Right cardiac atrium (tissue), 5 donors: ENCODE measurements around the gene KCNIP1. TPM values are rescaled to one million over a fixed set of nuclear protein-coding genes. Genes with fewer than 3 reads are reported as not detected.
"Not testable (repeated sequence)": the region's sequence is repeated elsewhere in the genome, so short reads cannot be mapped to it uniquely, and the experiment has no call there.

Source experiments
- ATAC-seq, 2 donors: fragments of 200-7000 bp; cut with Tn5 transposase; one replicate each; pipeline versions ENCODE4 v1.8.0 to v1.9.1; 2020; ENCODE audit warnings: moderate library complexity in 2 of 2, mild to moderate bottlenecking in 1 of 2
- DNase-seq, 3 donors: peaks; one replicate each; pipeline ENCODE4 v3.0.0-alpha.2; 2020
- H3K27ac ChIP-seq: one replicate; pipeline ENCODE4 v1.5.1; 2013; ENCODE audit warnings: mild to moderate bottlenecking, low read length, control low read depth, moderate library complexity
- H3K27me3 ChIP-seq: one replicate; pipeline ENCODE4 v1.6.1; 2013; ENCODE audit not compliant: control insufficient read depth, insufficient read depth
- H3K4me1 ChIP-seq: one replicate; pipeline ENCODE4 v1.6.1; 2013; ENCODE audit warnings: low read length; ENCODE audit not compliant: control insufficient read depth, insufficient read depth
- H3K4me3 ChIP-seq: one replicate; pipeline ENCODE4 v1.5.1; 2013; ENCODE audit warnings: low read length, control low read depth
- H3K9me3 ChIP-seq: one replicate; pipeline ENCODE4 v1.6.1; 2013; ENCODE audit warnings: low read length; ENCODE audit not compliant: control insufficient read depth
- WGBS: extraction: QIAGEN DNeasy Blood & Tissue Kit; methylation state at CpG from one replicate; pipeline ENCODE4 v1.1.7; 2013; 5-methylcytosine and 5-hydroxymethylcytosine counted together
- intact Hi-C, 4 donors: fragments of 100-400 bp; cut with DNase I; formaldehyde crosslinking; loops; one replicate each; pipeline versions ENCODE4 v1.11.0 to v1.14.0; 2022 to 2023
- polyA plus RNA-seq: library from polyadenylated mRNA; stranded (reverse); fragments of 200-250 nt; gene quantifications from one replicate; pipeline ENCODE4 v1.2.3, GENCODE V29; 2013
- total RNA-seq, 4 donors: library from RNA; stranded (reverse); fragmentation: NEBNext Ultra II Directional; extraction: Animal tissue kit (Norgen Biotek cat#: 25700); gene quantifications; one replicate each; pipeline ENCODE4 v1.2.1, GENCODE V29; 2021
- donor health status: healthy with polysubstance abuse.
- donor health status: DM: no; HTN: yes; CAD: no.
- donor health status: DM: no; HTN: no; CAD: no.
- donor health status: DM: no; HTN: yes; CAD: no; lungs with severe emphysema.
- donor health status: DM: yes; HTN: yes; CAD: no.

Gene KCNIP1
- total and polyA plus RNA-seq, 5 donors, result 0.11 TPM; not detected in 4

DNA sequence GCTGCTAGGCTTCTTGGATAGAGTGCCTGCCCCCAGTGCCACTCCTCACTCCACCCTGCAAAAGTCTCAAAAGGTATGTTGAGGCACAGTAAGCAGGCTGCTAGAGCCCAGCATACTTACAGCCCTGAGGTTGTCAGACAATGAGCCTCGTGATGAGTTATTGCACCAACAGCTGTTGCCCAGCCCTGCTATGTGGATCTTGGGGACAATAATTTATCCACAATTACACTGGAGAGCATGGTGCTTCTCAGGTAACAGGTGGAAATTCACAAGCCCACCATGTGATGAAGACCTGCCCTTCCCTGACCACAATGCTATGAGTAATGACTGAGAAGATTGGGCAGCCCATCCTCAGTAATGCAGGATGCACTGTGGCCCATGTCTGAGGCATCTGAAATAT, 36.5 kb downstream of the KCNIP1 start:
- DNase-seq, result no peak
- Histone ChIP-seq H3K9me3 (no peaks in the 10 kb centered on the region), H3K27me3 (no peaks in the 10 kb centered on the region), H3K4me3 (no peak overlapping the region), H3K4me1 (no peaks in the 10 kb centered on the region), H3K27ac (no peak overlapping the region)
- 85% methylated on average over 1 of the region's 1 CpG for WGBS
- ATAC-seq, result no peak
- intact Hi-C loops, result no loop called here

GRCh38 chr5:170541146-170541769, 37.4 kb downstream of the KCNIP1 start:
- ATAC-seq, result no peak
- no peak overlapping the region for H3K4me3 ChIP-seq
- no peaks in the 10 kb centered on the region for H3K4me1 ChIP-seq
- no peaks in the 10 kb centered on the region for H3K9me3 ChIP-seq
- DNase-seq, result no peak
- H3K27me3 ChIP-seq, result no peaks in the 10 kb centered on the region
- no peak overlapping the region for H3K27ac ChIP-seq
- intact Hi-C loops, result no loop called here
- WGBS, result 93% methylated on average over 1 of the region's 1 CpG

DNA sequence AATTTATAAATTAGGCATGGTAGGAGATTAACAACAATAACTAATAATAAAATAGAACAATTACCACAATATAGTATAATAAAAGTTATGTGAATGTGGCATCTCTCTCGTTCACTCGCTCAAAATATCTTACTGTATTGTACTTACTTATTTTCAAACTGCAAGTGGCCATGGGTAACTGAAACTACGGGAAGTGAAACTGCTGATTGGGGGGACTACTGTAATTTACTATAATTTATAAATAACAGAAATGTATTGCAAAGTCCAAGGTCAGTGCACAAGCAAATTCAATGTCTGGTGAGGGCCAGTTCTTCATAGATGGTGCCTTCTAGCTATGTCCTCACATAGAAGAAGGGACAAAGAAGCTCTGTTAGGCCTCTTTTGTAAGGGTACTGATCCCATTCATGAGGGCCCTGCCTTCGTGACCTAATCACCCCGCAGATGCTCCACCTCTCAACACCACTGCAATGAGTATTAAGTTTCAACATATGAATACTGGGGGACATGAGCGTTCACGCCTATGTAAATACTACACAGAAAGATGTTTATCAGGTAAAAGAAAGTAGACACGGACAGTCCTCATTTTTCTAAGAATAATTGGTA, 39.0 kb downstream of the KCNIP1 start:
- no peak overlapping the region for H3K4me3 ChIP-seq
- H3K4me1 ChIP-seq, result no peaks in the 10 kb centered on the region
- no peaks in the 10 kb centered on the region for H3K9me3 ChIP-seq
- DNase-seq, result no peak
- intact Hi-C loops, result no loop called here
- WGBS, result 75% methylated on average over 8 of the region's 8 CpGs
- H3K27me3 ChIP-seq, result no peaks in the 10 kb centered on the region
- no peak for ATAC-seq
- H3K27ac ChIP-seq, result no peak overlapping the region

GRCh38 chr5:170545313-170545712, 41.5 kb downstream of the KCNIP1 start:
- H3K4me3 ChIP-seq, result no peak overlapping the region
- DNase-seq, result no peak
- 94% methylated on average over 2 of the region's 2 CpGs for WGBS
- ATAC-seq, result no peak
- no peaks in the 10 kb centered on the region for H3K4me1 ChIP-seq
- H3K27me3 ChIP-seq, result no peaks in the 10 kb centered on the region
- H3K27ac ChIP-seq, result no peak overlapping the region
- intact Hi-C loops, result no loop called here
- no peaks in the 10 kb centered on the region for H3K9me3 ChIP-seq

DNA sequence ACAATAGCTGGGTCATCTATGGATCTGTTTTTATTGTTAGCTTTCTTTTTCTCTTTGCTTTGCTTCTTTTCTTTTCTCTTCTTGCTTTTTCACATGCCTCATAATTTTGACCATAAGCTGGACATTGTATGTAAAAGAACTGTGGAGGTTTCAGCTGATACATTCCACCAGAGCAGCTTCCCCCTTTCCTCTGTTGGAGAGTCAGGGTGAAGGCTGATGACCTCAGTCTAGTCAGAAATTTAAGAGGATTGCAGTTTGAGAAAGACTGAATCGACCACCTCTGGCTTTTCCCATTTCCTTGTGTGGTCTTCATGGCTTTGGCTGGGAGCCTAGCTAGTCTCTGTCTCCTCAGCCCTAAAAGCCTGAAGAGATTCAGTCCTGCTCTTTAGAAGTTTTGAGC, 42.0 kb downstream of the KCNIP1 start:
- WGBS, result 42% methylated on average over 1 of the region's 1 CpG
- Histone ChIP-seq H3K27me3 (no peaks in the 10 kb centered on the region), H3K4me3 (no peak overlapping the region), H3K4me1 (no peaks in the 10 kb centered on the region), H3K9me3 (no peaks in the 10 kb centered on the region), H3K27ac (no peak overlapping the region)
- DNase-seq (no peak), ATAC-seq (no peak)
- intact Hi-C loops, result no loop called here

- no peak overlapping the region for H3K4me3 ChIP-seq
- ATAC-seq, result no peak
- 75% methylated on average over 4 of the region's 4 CpGs for WGBS
- intact Hi-C loops, result no loop called here
- H3K4me1 ChIP-seq, result no peaks in the 10 kb centered on the region
- no peak for DNase-seq
- no peaks in the 10 kb centered on the region for H3K27me3 ChIP-seq
- H3K9me3 ChIP-seq, result no peaks in the 10 kb centered on the region
- no peak overlapping the region for H3K27ac ChIP-seq
These were observed 42.5 kb downstream of the KCNIP1 start for GRCh38 chr5:170546282-170546681.

- ATAC-seq, H3K4me1 ChIP-seq, intact Hi-C loops, H3K4me3 ChIP-seq, H3K27ac ChIP-seq, H3K9me3 ChIP-seq, H3K27me3 ChIP-seq, DNase-seq: not testable (repeated sequence)
- 90% methylated on average over 1 of the region's 1 CpG for WGBS
These were observed 46.6 kb downstream of the KCNIP1 start for GRCh38 chr5:170550382-170550781.

- intact Hi-C loops, result no loop called here
- no peak overlapping the region for H3K4me3 ChIP-seq
- H3K4me1 ChIP-seq, result peaks cover 3% of the 10 kb centered on the region
- no peaks in the 10 kb centered on the region for H3K9me3 ChIP-seq
- ATAC-seq (no peak), DNase-seq (no peak)
- no peaks in the 10 kb centered on the region for H3K27me3 ChIP-seq
- H3K27ac ChIP-seq, result no peak overlapping the region
- 66% methylated on average over 4 of the region's 4 CpGs for WGBS
These were observed 47.3 kb downstream of the KCNIP1 start for GRCh38 chr5:170551076-170551475.

GRCh38 chr5:170551622-170552021, 47.8 kb downstream of the KCNIP1 start:
- H3K4me1 ChIP-seq, result peaks cover 3% of the 10 kb centered on the region
- no peaks in the 10 kb centered on the region for H3K9me3 ChIP-seq
- WGBS, result 93% methylated on average over 7 of the region's 7 CpGs
- ATAC-seq, result no peak
- no peaks in the 10 kb centered on the region for H3K27me3 ChIP-seq
- no peak overlapping the region for H3K4me3 ChIP-seq
- no peak overlapping the region for H3K27ac ChIP-seq
- intact Hi-C loops, result no loop called here
- no peak for DNase-seq

- no peak overlapping the region for H3K4me3 ChIP-seq
- no peak overlapping the region for H3K27ac ChIP-seq
- intact Hi-C loops, result no loop called here
- ATAC-seq, result peak; percentile 97
- no peaks in the 10 kb centered on the region for H3K9me3 ChIP-seq
- peaks cover 3% of the 10 kb centered on the region for H3K4me1 ChIP-seq
- WGBS, result 4% methylated on average over 12 of the region's 12 CpGs
- H3K27me3 ChIP-seq, result no peaks in the 10 kb centered on the region
- peak; percentile 83 to 90 (median 90) for DNase-seq
These were observed 48.8 kb downstream of the KCNIP1 start for GRCh38 chr5:170552621-170553115.

DNA sequence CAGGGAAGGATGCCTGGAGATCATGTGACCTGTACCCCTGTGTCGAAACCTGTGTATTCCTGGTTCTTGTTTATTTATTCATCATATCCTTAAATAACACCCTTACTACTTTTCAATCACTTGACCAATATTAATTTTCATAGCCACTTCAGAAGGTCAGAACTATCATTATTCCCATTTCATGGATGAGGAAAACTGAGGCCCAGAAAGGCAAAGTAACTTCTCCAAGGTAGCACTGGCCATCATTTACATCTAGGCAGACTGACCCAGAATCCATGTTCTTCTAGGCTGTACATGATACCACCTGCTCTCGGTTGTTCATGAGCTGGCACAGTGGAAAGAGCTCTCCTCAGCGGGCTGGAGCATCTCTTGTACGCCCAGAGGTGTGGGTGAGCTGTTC, 49.4 kb downstream of the KCNIP1 start:
- intact Hi-C loops, result no loop called here
- H3K27me3 ChIP-seq, result no peaks in the 10 kb centered on the region
- ATAC-seq, result no peak
- peaks cover 3% of the 10 kb centered on the region for H3K4me1 ChIP-seq
- H3K9me3 ChIP-seq, result no peaks in the 10 kb centered on the region
- WGBS, result 82% methylated on average over 4 of the region's 4 CpGs
- H3K4me3 ChIP-seq, result no peak overlapping the region
- no peak overlapping the region for H3K27ac ChIP-seq
- DNase-seq, result no peak
